Dendritic cell treated with granulocyte-macrophage colony-stimulating factor and Interleukin-4, amounts not matched to agents 40 ng/mL and 50 ng/mL, for 4 days (primary cell): Measurements from ENCODE around the gene AVL9.
"Not testable (repeated sequence)": the region's sequence is repeated elsewhere in the genome, so short reads cannot be mapped to it uniquely, and the experiment has no call there.

ENCODE experiments used
- H3K27ac Mint-ChIP-seq: one replicate; pipeline ENCODE4 v1.8.0; 2022; ENCODE audit warnings: mild to moderate bottlenecking, mixed read lengths
- H3K27me3 Mint-ChIP-seq: one replicate; pipeline ENCODE4 v1.8.0; 2022; ENCODE audit warnings: mild to moderate bottlenecking, mixed read lengths
- H3K36me3 Mint-ChIP-seq: one replicate; pipeline ENCODE4 v1.8.0; 2022; ENCODE audit warnings: low read depth, mixed read lengths
- H3K4me1 Mint-ChIP-seq: one replicate; pipeline ENCODE4 v1.8.0; 2022; ENCODE audit warnings: low read depth, mixed read lengths
- H3K4me3 Mint-ChIP-seq: one replicate; pipeline ENCODE4 v1.8.0; 2022; ENCODE audit warnings: mild to moderate bottlenecking, moderate library complexity, mixed read lengths
- H3K9me3 Mint-ChIP-seq: one replicate; pipeline ENCODE4 v1.8.0; 2022; ENCODE audit warnings: mixed read lengths
- intact Hi-C: fragments of 100-400 bp; cut with micrococcal nuclease; formaldehyde crosslinking; loops from one replicate; pipeline ENCODE4 v1.15.0; 2022

Gene AVL9

DNA sequence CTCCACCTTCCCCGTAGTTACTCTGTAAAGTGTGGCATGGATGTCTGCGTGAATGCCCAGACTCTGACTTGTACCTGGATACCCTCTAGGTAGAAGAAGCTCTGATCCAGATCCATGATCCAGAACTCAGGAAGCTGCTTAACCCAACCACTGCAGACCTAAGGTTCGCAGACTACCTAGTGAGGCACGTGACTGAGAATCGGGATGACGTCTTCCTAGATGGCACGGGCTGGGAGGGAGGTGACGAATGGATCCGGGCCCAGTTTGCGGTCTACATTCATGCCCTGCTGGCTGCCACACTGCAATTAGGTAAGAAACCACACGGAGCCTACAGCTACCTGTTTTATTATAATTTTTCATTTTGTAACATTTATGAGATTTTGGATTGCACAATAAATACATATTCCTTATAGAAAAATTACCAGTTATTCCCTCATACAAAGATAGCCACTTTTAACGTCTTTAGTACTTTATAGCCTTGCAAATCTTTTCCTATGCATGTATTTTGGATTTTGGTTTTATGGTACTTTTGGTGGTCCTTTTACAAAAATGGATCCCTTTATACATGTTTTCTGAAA, 77.9 kb downstream of the AVL9 start:
- Mint-ChIP-seq H3K9me3 (no peaks in the 10 kb centered on the region), H3K4me1 (no peaks in the 10 kb centered on the region), H3K36me3 (peaks cover 72% of the 10 kb centered on the region), H3K27ac (no peak overlapping the region), H3K4me3 (no peak overlapping the region), H3K27me3 (no peaks in the 10 kb centered on the region)
- intact Hi-C loops, result no loop called here

DNA sequence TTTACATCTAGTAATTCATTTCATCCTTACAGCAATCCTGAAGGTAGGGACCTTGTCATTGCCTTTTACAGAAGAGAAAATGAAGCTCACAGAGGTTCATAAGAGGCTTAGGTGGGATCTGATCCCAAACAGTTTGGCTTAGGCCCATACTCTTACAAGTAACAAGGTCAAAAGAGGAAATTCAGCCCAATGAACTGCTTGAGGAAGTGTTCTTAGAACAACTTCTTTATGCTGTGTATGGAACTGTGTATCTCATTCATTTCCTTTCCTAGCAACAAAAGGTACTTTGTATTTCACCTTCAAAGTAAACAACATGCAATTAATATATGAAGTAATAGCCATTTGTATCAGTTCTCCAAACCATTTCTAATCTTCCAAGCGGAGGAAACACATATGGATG, 79.3 kb downstream of the AVL9 start:
- no peak overlapping the region for H3K27ac Mint-ChIP-seq
- intact Hi-C loops, result no loop called here
- H3K4me1 Mint-ChIP-seq, result no peaks in the 10 kb centered on the region
- peaks cover 80% of the 10 kb centered on the region for H3K36me3 Mint-ChIP-seq
- H3K4me3 Mint-ChIP-seq, result no peak overlapping the region
- no peaks in the 10 kb centered on the region for H3K27me3 Mint-ChIP-seq
- H3K9me3 Mint-ChIP-seq, result no peaks in the 10 kb centered on the region

DNA sequence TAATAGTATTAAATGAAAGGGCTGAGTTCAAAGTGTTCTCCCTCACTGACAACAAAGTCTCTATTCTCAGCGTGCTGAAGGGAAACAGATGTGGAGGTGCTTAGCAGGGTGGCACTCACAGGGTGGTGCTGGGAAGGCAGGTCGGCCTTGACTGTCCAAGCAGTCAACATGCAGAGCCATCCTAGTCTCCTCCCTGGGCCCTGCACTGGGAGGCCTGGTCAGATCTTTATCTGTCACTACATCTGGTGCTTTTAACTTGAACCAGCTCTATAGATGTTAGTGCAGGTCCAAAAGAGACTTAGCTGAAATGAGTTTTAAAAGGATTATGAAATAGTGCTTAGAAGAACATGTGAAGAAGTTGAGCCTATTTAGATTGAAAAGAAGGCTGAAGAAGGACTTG, 82.1 kb downstream of the AVL9 start:
- no peaks in the 10 kb centered on the region for H3K9me3 Mint-ChIP-seq
- H3K27ac Mint-ChIP-seq, result no peak overlapping the region
- intact Hi-C loops, result no loop called here
- H3K36me3 Mint-ChIP-seq, result peaks cover 88% of the 10 kb centered on the region
- H3K4me3 Mint-ChIP-seq, result no peak overlapping the region
- H3K4me1 Mint-ChIP-seq, result no peaks in the 10 kb centered on the region
- H3K27me3 Mint-ChIP-seq, result no peaks in the 10 kb centered on the region

DNA sequence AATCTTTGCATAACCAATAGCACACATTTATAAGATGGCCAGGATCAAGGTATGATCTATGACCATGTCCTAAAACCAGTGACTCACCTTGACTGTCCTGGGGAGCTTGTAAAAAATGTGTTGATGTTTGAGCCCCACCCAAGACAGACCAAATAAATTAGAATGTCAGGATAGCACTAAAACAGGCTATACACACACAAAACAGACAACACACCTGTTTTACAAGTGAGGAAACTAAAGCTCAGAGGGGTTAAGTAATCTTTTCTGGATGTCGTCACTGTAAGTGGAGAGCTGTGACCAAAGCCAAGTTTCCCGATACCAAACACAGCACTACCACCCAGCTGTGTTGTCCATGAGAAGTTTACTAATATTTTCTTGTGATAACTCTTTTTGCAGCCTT, 84.5 kb downstream of the AVL9 start:
- Mint-ChIP-seq H3K9me3 (no peaks in the 10 kb centered on the region), H3K27ac (no peak overlapping the region), H3K4me3 (no peak overlapping the region), H3K4me1 (no peaks in the 10 kb centered on the region), H3K27me3 (no peaks in the 10 kb centered on the region), H3K36me3 (peaks cover 96% of the 10 kb centered on the region)
- intact Hi-C loops, result no loop called here

GRCh38 chr7:32580646-32581045, 85.4 kb downstream of the AVL9 start:
- H3K4me1 Mint-ChIP-seq, result no peaks in the 10 kb centered on the region
- H3K9me3 Mint-ChIP-seq, result no peaks in the 10 kb centered on the region
- H3K27me3 Mint-ChIP-seq, result no peaks in the 10 kb centered on the region
- intact Hi-C loops, result no loop called here
- H3K27ac Mint-ChIP-seq, result no peak overlapping the region
- H3K4me3 Mint-ChIP-seq, result no peak overlapping the region
- H3K36me3 Mint-ChIP-seq, result peaks cover 96% of the 10 kb centered on the region

DNA sequence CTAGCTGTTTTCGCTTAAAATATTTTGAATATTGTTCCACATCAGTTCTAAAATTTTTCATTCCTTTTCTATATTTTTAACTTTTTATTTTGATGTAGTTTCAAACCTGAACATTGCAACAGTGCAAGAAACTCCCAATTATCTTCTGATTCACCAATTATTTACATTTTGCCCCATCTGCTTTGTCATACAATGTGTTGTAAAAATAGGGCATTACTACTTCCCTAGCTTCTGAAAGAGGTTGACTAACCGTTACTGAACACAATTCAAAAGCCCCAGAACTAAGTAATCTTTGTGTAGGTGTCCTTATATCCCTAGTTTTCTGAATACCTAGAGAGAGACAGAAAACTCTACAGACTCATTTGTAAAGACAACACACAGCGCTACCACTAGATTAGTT, 86.7 kb downstream of the AVL9 start:
- Mint-ChIP-seq H3K4me3 (no peak overlapping the region), H3K27me3 (no peaks in the 10 kb centered on the region), H3K9me3 (no peaks in the 10 kb centered on the region), H3K36me3 (peaks cover 96% of the 10 kb centered on the region), H3K27ac (no peak overlapping the region), H3K4me1 (peaks cover 10% of the 10 kb centered on the region)
- intact Hi-C loops, result no loop called here

DNA sequence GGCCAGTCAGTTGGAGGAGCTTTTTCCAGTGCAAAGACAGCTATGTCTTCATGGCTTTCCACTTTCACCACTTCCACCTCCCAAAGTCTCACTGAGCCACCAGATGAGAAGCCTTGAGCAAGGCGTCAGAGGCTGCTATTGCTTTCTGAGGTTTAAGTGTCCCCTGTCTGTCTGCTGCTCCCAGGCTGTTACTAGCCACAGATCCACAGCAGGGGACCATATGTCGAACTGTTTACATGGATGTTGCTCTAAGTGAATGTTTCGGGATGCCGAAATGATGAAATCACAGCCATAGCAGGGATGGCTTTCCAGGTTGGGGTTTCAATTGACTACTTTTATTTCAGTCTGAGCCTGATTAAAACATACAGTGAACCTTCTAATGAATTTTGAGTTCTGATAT, 88.5 kb downstream of the AVL9 start:
- H3K27ac Mint-ChIP-seq, result no peak overlapping the region
- H3K9me3 Mint-ChIP-seq, result no peaks in the 10 kb centered on the region
- H3K4me3 Mint-ChIP-seq, result no peak overlapping the region
- peaks cover 13% of the 10 kb centered on the region for H3K4me1 Mint-ChIP-seq
- H3K27me3 Mint-ChIP-seq, result no peaks in the 10 kb centered on the region
- H3K36me3 Mint-ChIP-seq, result peaks cover 81% of the 10 kb centered on the region
- intact Hi-C loops, result no loop called here

DNA sequence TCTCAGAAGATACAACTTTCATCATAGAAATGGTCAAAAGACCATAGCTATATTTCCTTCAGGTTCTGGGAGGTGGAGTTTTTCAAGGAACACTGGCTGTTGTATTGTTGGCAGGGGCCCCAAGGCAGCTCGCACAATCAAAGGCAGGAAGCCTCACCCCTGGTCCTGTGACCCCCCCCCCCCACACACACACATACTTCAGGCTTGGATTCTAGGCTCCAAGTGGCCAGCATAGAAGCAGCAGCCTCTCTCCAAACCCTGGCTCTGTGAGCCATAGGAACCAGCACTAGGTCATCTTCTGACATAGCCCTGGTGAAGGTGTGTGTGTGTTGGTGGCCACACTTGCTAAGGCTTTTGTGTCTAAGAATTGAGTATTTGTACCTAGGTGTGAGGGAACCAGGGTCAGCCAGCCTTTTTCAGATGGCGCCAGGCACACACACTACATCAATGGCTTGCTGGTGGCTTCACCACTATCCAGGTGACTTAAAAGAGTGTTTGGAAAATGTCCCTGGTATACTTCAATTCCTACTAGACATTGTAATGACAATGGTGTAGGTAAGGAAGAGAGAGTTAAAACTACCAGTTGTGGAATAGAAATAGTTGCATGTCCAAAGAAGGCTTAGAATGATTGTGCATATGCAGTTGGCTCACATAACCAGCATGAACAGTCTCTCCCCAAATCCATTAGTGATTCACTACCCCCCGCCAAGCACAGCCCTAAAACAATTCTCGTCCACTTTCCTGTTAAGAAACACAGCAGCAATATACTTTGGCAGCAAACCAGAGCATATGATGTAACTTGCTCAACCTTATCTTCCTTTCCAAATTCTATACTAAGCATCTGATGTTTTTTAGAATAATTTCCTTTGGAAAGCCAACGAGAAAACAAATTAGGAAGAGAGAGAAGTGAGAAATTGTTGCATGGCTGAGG, 91.3 kb downstream of the AVL9 start:
- H3K27ac Mint-ChIP-seq, result no peak overlapping the region
- no peaks in the 10 kb centered on the region for H3K27me3 Mint-ChIP-seq
- no peak overlapping the region for H3K4me3 Mint-ChIP-seq
- peaks cover 68% of the 10 kb centered on the region for H3K36me3 Mint-ChIP-seq
- intact Hi-C loops, result no loop called here
- H3K4me1 Mint-ChIP-seq, result peaks cover 18% of the 10 kb centered on the region
- no peaks in the 10 kb centered on the region for H3K9me3 Mint-ChIP-seq

- no peaks in the 10 kb centered on the region for H3K9me3 Mint-ChIP-seq
- no peak overlapping the region for H3K27ac Mint-ChIP-seq
- H3K4me1 Mint-ChIP-seq, result peaks cover 18% of the 10 kb centered on the region
- no peaks in the 10 kb centered on the region for H3K27me3 Mint-ChIP-seq
- no peak overlapping the region for H3K4me3 Mint-ChIP-seq
- intact Hi-C loops, result no loop called here
- H3K36me3 Mint-ChIP-seq, result peaks cover 59% of the 10 kb centered on the region
Observed at GRCh38 chr7:32587411-32587948, 92.2 kb downstream of the AVL9 start.

GRCh38 chr7:32588657-32589056, 93.4 kb downstream of the AVL9 start:
- H3K36me3 Mint-ChIP-seq, result peaks cover 47% of the 10 kb centered on the region
- no peak overlapping the region for H3K4me3 Mint-ChIP-seq

GRCh38 chr7:32591938-32592337, 96.6 kb downstream of the AVL9 start:
- Mint-ChIP-seq H3K27ac (no peak overlapping the region), H3K4me1 (peaks cover 9% of the 10 kb centered on the region), H3K27me3 (no peaks in the 10 kb centered on the region), H3K9me3 (no peaks in the 10 kb centered on the region), H3K4me3 (no peak overlapping the region), H3K36me3 (peaks cover 14% of the 10 kb centered on the region)
- intact Hi-C loops, result no loop called here

More at GRCh38 chr7:32588657-32589056, 93.4 kb downstream of the AVL9 start:
- Mint-ChIP-seq H3K9me3 (no peaks in the 10 kb centered on the region), H3K27ac (no peak overlapping the region), H3K4me1 (peaks cover 18% of the 10 kb centered on the region), H3K27me3 (no peaks in the 10 kb centered on the region)
- intact Hi-C loops, result no loop called here

GRCh38 chr7:32592701-32593100, 97.4 kb downstream of the AVL9 start:
- H3K27me3 Mint-ChIP-seq, result no peaks in the 10 kb centered on the region
- peaks cover 11% of the 10 kb centered on the region for H3K36me3 Mint-ChIP-seq
- H3K4me3 Mint-ChIP-seq, result no peak overlapping the region
- intact Hi-C loops, result no loop called here
- H3K9me3 Mint-ChIP-seq, result no peaks in the 10 kb centered on the region
- H3K27ac Mint-ChIP-seq, result no peak overlapping the region
- H3K4me1 Mint-ChIP-seq, result peaks cover 5% of the 10 kb centered on the region

- Mint-ChIP-seq H3K27me3 (no peaks in the 10 kb centered on the region), H3K27ac (no peak overlapping the region)
Observed at GRCh38 chr7:32594965-32595490, 99.7 kb downstream of the AVL9 start.

DNA sequence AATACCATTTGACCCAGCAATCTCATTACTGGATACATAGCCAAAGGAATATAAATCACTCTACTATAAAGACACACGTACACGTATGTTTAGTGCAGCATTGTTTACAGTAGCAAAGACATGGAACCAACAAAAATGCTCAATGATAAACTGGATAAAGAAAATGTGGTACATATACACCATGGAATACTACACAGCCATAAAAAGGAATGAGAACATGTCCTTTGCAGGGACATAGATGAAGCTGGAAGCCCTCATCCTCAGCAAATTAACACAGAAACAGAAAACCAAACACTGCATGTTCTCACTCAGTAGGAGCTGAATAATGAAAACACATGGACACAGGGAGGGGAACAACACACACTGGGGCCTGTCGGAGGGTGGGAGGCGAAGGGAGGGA, 105.9 kb downstream of the AVL9 start:
- intact Hi-C loops, H3K36me3 Mint-ChIP-seq, H3K27ac Mint-ChIP-seq, H3K4me1 Mint-ChIP-seq, H3K27me3 Mint-ChIP-seq, H3K4me3 Mint-ChIP-seq: not testable (repeated sequence)
- peaks cover 37% of the 10 kb centered on the region for H3K9me3 Mint-ChIP-seq

More at GRCh38 chr7:32594965-32595490, 99.7 kb downstream of the AVL9 start:
- Mint-ChIP-seq H3K4me1 (no peaks in the 10 kb centered on the region), H3K9me3 (peaks cover 8% of the 10 kb centered on the region), H3K4me3 (no peak overlapping the region), H3K36me3 (peaks cover under 1% of the 10 kb centered on the region)
- intact Hi-C loops, result no loop called here
